SK-N-MC (cell line): ENCODE measurements around the gene SNX25.

Experiments
- DNase-seq: peaks from one replicate; pipeline ENCODE4 v3.0.0-alpha.2; 2011; ENCODE audit warnings: low read depth, low spot score
- H3K27ac ChIP-seq: fragments of 200-600 bp; sonication (generic); 2 replicates; pipeline ENCODE4 v1.5.1; 2016; ENCODE audit warnings: mixed run types
- H3K36me3 ChIP-seq: fragments of 200-600 bp; sonication (generic); 2 replicates; pipeline ENCODE4 v1.6.1; 2017; ENCODE audit warnings: antibody characterized with exemption, low read length, mixed read lengths; ENCODE audit not compliant: insufficient read depth
- H3K4me3 ChIP-seq: fragments of 200-600 bp; sonication (generic); 2 replicates; pipeline ENCODE4 v1.5.1; 2016
- H3K9ac ChIP-seq: fragments of 200-600 bp; sonication (generic); 2 replicates; pipeline ENCODE4 v1.8.0; 2017; ENCODE audit warnings: mixed run types, mixed read lengths; ENCODE audit not compliant: insufficient read length
- H3K9me3 ChIP-seq: fragments of 200-600 bp; sonication (generic); 2 replicates; pipeline ENCODE4 v1.6.1; 2017; ENCODE audit warnings: low read depth, mild to moderate bottlenecking, antibody characterized with exemption, low read length, moderate library complexity, mixed read lengths
- EZH2 ChIP-seq: fragments of 200-600 bp; sonication (generic); IDR thresholded peaks from one replicate; pipeline ENCODE4 v1.6.1; 2017; ENCODE audit warnings: antibody characterized with exemption
- FOXP2 ChIP-seq: optimal IDR thresholded peaks from 2 replicates; pipeline ENCODE3; 2011; ENCODE audit warnings: mild to moderate bottlenecking, moderate library complexity; ENCODE audit not compliant: insufficient read depth; ENCODE audit errors: extremely low read length, control extremely low read depth
- POLR2AphosphoS5 ChIP-seq: IDR thresholded peaks from 2 replicates; pipeline ENCODE4 v1.6.1; 2012; ENCODE audit warnings: mild to moderate bottlenecking, low read depth, low read length, borderline replicate concordance

Gene SNX25

GRCh38 chr4:185382754-185383153 lies 173.4 kb downstream of the SNX25 start:
- H3K36me3 ChIP-seq = no peaks in the 10 kb centered on the region
- H3K9me3 ChIP-seq = no peaks in the 10 kb centered on the region; the same call in 1 of the 2 replicates
- H3K9ac ChIP-seq = no peak overlapping the region
- DNase-seq = no peak
- no peak overlapping the region for H3K27ac ChIP-seq
- TF ChIP-seq FOXP2 (no peak), EZH2 (no peak)
- H3K4me3 ChIP-seq = no peak overlapping the region

- no peak for DNase-seq
- Histone ChIP-seq H3K4me3 (no peak overlapping the region), H3K9me3 (no peaks in the 10 kb centered on the region; the same call in 1 of the 2 replicates), H3K27ac (no peak overlapping the region), H3K9ac (no peak overlapping the region), H3K36me3 (no peaks in the 10 kb centered on the region)
- TF ChIP-seq FOXP2 = no peak
- TF ChIP-seq EZH2 = no peak
- no peak for TF ChIP-seq POLR2AphosphoS5
Measured at GRCh38 chr4:185383451-185383850, 174.1 kb downstream of the SNX25 start.

- Histone ChIP-seq H3K9ac (no peak overlapping the region), H3K9me3 (no peaks in the 10 kb centered on the region; the same call in 1 of the 2 replicates), H3K27ac (no peak overlapping the region), H3K36me3 (no peaks in the 10 kb centered on the region), H3K4me3 (no peak overlapping the region)
- no peak for DNase-seq
- TF ChIP-seq FOXP2 = no peak
Measured at GRCh38 chr4:185384061-185384460, 174.7 kb downstream of the SNX25 start.

- Histone ChIP-seq H3K4me3 (no peak overlapping the region), H3K9me3 (no peaks in the 10 kb centered on the region; the same call in 1 of the 2 replicates), H3K27ac (no peak overlapping the region), H3K9ac (no peak overlapping the region), H3K36me3 (no peaks in the 10 kb centered on the region)
- no peak for TF ChIP-seq POLR2AphosphoS5
- no peak for TF ChIP-seq FOXP2
- no peak for TF ChIP-seq EZH2
- no peak for DNase-seq
Measured at GRCh38 chr4:185384930-185385331, 175.5 kb downstream of the SNX25 start.

GRCh38 chr4:185387957-185388356 lies 178.6 kb downstream of the SNX25 start:
- no peak overlapping the region for H3K9ac ChIP-seq
- TF ChIP-seq POLR2AphosphoS5 (no peak), EZH2 (no peak), FOXP2 (no peak)

GRCh38 chr4:185390941-185391340 lies 181.5 kb downstream of the SNX25 start:
- no peaks in the 10 kb centered on the region for H3K9me3 ChIP-seq
- TF ChIP-seq EZH2 = no peak
- no peak for TF ChIP-seq FOXP2
- TF ChIP-seq POLR2AphosphoS5 = no peak

More at GRCh38 chr4:185387957-185388356, 178.6 kb downstream of the SNX25 start:
- no peak overlapping the region for H3K27ac ChIP-seq
- H3K36me3 ChIP-seq = no peaks in the 10 kb centered on the region
- H3K9me3 ChIP-seq = no peaks in the 10 kb centered on the region
- no peak overlapping the region for H3K4me3 ChIP-seq
- no peak for DNase-seq

GRCh38 chr4:185392156-185392555 lies 182.8 kb downstream of the SNX25 start:
- Histone ChIP-seq H3K36me3 (no peaks in the 10 kb centered on the region), H3K9me3 (no peaks in the 10 kb centered on the region), H3K9ac (no peak overlapping the region), H3K4me3 (no peak overlapping the region), H3K27ac (no peak overlapping the region)
- no peak for DNase-seq
- TF ChIP-seq EZH2 (no peak), POLR2AphosphoS5 (no peak)

More at GRCh38 chr4:185390941-185391340, 181.5 kb downstream of the SNX25 start:
- DNase-seq = no peak
- Histone ChIP-seq H3K4me3 (no peak overlapping the region), H3K27ac (no peak overlapping the region), H3K9ac (no peak overlapping the region), H3K36me3 (no peaks in the 10 kb centered on the region)

- Histone ChIP-seq H3K9me3 (no peaks in the 10 kb centered on the region), H3K27ac (no peak overlapping the region), H3K9ac (no peak overlapping the region), H3K36me3 (peaks cover 3% of the 10 kb centered on the region; the same call in 1 of the 2 replicates), H3K4me3 (peak overlapping the region; percentile 90)
- TF ChIP-seq EZH2 (no peak), FOXP2 (no peak), POLR2AphosphoS5 (no peak)
- no peak for DNase-seq
Measured at GRCh38 chr4:185394568-185395237, 185.3 kb downstream of the SNX25 start.

GRCh38 chr4:185395238-185395955 lies 186.0 kb downstream of the SNX25 start, which contains the start of gene LRP2BP:
Gene LRP2BP, minus strand, starts transcription at chr4:185395924. Its CDS starts 17,738 bp downstream, at chr4:185378186.
- TF ChIP-seq EZH2 (no peak), FOXP2 (no peak), POLR2AphosphoS5 (no peak)
- Histone ChIP-seq H3K4me3 (peak within 1 kb of the TSS; percentile 90), H3K27ac (no peak within 1 kb of the TSS), H3K9ac (peak within 1 kb of the TSS; percentile 76), H3K9me3 (no peaks in the 10 kb centered on the region), H3K36me3 (peaks cover 3% of the 10 kb centered on the region; the same call in 1 of the 2 replicates)
- DNase-seq = peak; percentile 12
